ENCODE results near the gene DEFB129.
"Not testable (repeated sequence)": the region's sequence is repeated elsewhere in the genome, so short reads cannot be mapped to it uniquely, and the experiment has no call there.

DEFB129 gene

GRCh38 chr20:251354-251753, 24.3 kb downstream of the DEFB129 start:
- no peak overlapping the region for H3K27ac ChIP-seq (ENCODE audit: low read length, poor library complexity, severe bottlenecking)
- no peak overlapping the region for H2AK5ac ChIP-seq (ENCODE audit: low read length, severe bottlenecking)
- no peak overlapping the region for H2BK5ac ChIP-seq (ENCODE audit: low read depth, low read length, poor library complexity, severe bottlenecking)
- peaks cover 4% of the 10 kb centered on the region for H3K9me3 ChIP-seq (ENCODE audit: control insufficient read depth, low read length)
- H3K4me2 ChIP-seq (ENCODE audit: low read length, poor library complexity, severe bottlenecking): no peak overlapping the region
- no CpG with 5 or more reads among the region's 2 CpGs for WGBS
- no peak overlapping the region for H2BK12ac ChIP-seq (ENCODE audit: low read length in 2 of 2)
- no peak overlapping the region for H3K18ac ChIP-seq (ENCODE audit: low read depth in 1 of 2, low read length in 2 of 2)
- H3K23ac ChIP-seq (ENCODE audit: low read length in 2 of 2): no peak overlapping the region
- H3K79me1 ChIP-seq (replicated peaks; ENCODE audit: low read length, poor library complexity, severe bottlenecking): no peaks in the 10 kb centered on the region
- no peak overlapping the region for H3K14ac ChIP-seq (ENCODE audit: low read length in 2 of 2)
- H3K4me3 ChIP-seq (ENCODE audit: insufficient read depth in 1 of 2, low read depth in 1 of 2, low read length in 2 of 2): no peak overlapping the region
- H4K8ac ChIP-seq (ENCODE audit: low read length): no peak overlapping the region
- no peak overlapping the region for H2BK120ac ChIP-seq (ENCODE audit: low read depth, low read length)
- no peak overlapping the region for H2AFZ ChIP-seq (ENCODE audit: low read depth, low read length)
- no peak for DNase-seq
- H2BK15ac ChIP-seq (ENCODE audit: low read depth, poor library complexity, severe bottlenecking): no peak overlapping the region
- H3K36me3 ChIP-seq (ENCODE audit: control insufficient read depth in 1 of 2, insufficient read depth in 2 of 2, low read depth in 1 of 2, low read length in 2 of 2): no peaks in the 10 kb centered on the region
- H3K4me1 ChIP-seq (ENCODE audit: control insufficient read depth, insufficient read depth, low read depth, low read length): no peaks in the 10 kb centered on the region
- no peak overlapping the region for H3K9ac ChIP-seq (ENCODE audit: low read length)
- H3K4ac ChIP-seq (ENCODE audit: low read depth in 1 of 2, low read length in 2 of 2): no peak overlapping the region
- H3K27me3 ChIP-seq (ENCODE audit: control insufficient read depth in 1 of 2, insufficient read depth in 1 of 2, low read length in 2 of 2): peaks cover 0 to 37% of the 10 kb centered on the region in 2 experiments
- no peak overlapping the region for H4K91ac ChIP-seq (ENCODE audit: low read length)

- Histone ChIP-seq H2BK120ac (ENCODE audit: low read depth, low read length) (no peak overlapping the region), H3K36me3 (ENCODE audit: control insufficient read depth in 1 of 2, insufficient read depth in 2 of 2, low read depth in 1 of 2, low read length in 2 of 2) (no peaks in the 10 kb centered on the region), H3K23ac (ENCODE audit: low read length in 2 of 2) (no peak overlapping the region), H3K14ac (ENCODE audit: low read length in 2 of 2) (no peak overlapping the region), H2AK5ac (ENCODE audit: low read length, severe bottlenecking) (no peak overlapping the region), H3K9ac (ENCODE audit: low read length) (no peak overlapping the region), H3K4me1 (ENCODE audit: control insufficient read depth, insufficient read depth, low read depth, low read length) (no peaks in the 10 kb centered on the region), H3K18ac (ENCODE audit: low read depth in 1 of 2, low read length in 2 of 2) (no peak overlapping the region), H4K8ac (ENCODE audit: low read length) (no peak overlapping the region), H3K4ac (ENCODE audit: low read depth in 1 of 2, low read length in 2 of 2) (no peak overlapping the region), H3K27me3 (ENCODE audit: control insufficient read depth in 1 of 2, insufficient read depth in 1 of 2, low read length in 2 of 2) (peaks cover 6 to 49% of the 10 kb centered on the region in 2 experiments), H2BK12ac (ENCODE audit: low read length in 2 of 2) (no peak overlapping the region), H3K9me3 (ENCODE audit: control insufficient read depth, low read length) (peaks cover 4% of the 10 kb centered on the region), H3K4me2 (ENCODE audit: low read length, poor library complexity, severe bottlenecking) (no peak overlapping the region), H3K4me3 (ENCODE audit: insufficient read depth in 1 of 2, low read depth in 1 of 2, low read length in 2 of 2) (no peak overlapping the region), H4K91ac (ENCODE audit: low read length) (no peak overlapping the region), H2BK5ac (ENCODE audit: low read depth, low read length, poor library complexity, severe bottlenecking) (no peak overlapping the region), H3K27ac (ENCODE audit: low read length, poor library complexity, severe bottlenecking) (no peak overlapping the region), H2AFZ (ENCODE audit: low read depth, low read length) (no peak overlapping the region), H3K79me1 (replicated peaks; ENCODE audit: low read length, poor library complexity, severe bottlenecking) (no peaks in the 10 kb centered on the region), H2BK15ac (ENCODE audit: low read depth, poor library complexity, severe bottlenecking) (no peak overlapping the region)
- WGBS: 38% methylated on average over 2 of the region's 2 CpGs
- no peak for DNase-seq
These were observed 25.7 kb downstream of the DEFB129 start for GRCh38 chr20:252801-253200.

GRCh38 chr20:253447-253846, 26.4 kb downstream of the DEFB129 start:
- not testable (repeated sequence) for DNase-seq; H3K79me1 ChIP-seq (replicated peaks; ENCODE audit: low read length, poor library complexity, severe bottlenecking); H3K23ac ChIP-seq (ENCODE audit: low read length in 2 of 2); H4K8ac ChIP-seq (ENCODE audit: low read length); H3K27ac ChIP-seq (ENCODE audit: low read length, poor library complexity, severe bottlenecking); H3K4ac ChIP-seq (ENCODE audit: low read depth in 1 of 2, low read length in 2 of 2); H3K4me2 ChIP-seq (ENCODE audit: low read length, poor library complexity, severe bottlenecking); H4K91ac ChIP-seq (ENCODE audit: low read length); H2BK5ac ChIP-seq (ENCODE audit: low read depth, low read length, poor library complexity, severe bottlenecking); H2AK5ac ChIP-seq (ENCODE audit: low read length, severe bottlenecking); H2BK120ac ChIP-seq (ENCODE audit: low read depth, low read length); H2BK15ac ChIP-seq (ENCODE audit: low read depth, poor library complexity, severe bottlenecking); H3K4me3 ChIP-seq (ENCODE audit: insufficient read depth in 1 of 2, low read depth in 1 of 2, low read length in 2 of 2); H3K14ac ChIP-seq (ENCODE audit: low read length in 2 of 2); H3K18ac ChIP-seq (ENCODE audit: low read depth in 1 of 2, low read length in 2 of 2); H3K9ac ChIP-seq (ENCODE audit: low read length); H2AFZ ChIP-seq (ENCODE audit: low read depth, low read length); H3K9me3 ChIP-seq (ENCODE audit: control insufficient read depth, low read length); H2BK12ac ChIP-seq (ENCODE audit: low read length in 2 of 2); H3K4me1 ChIP-seq (ENCODE audit: control insufficient read depth, insufficient read depth, low read depth, low read length); H3K36me3 ChIP-seq (ENCODE audit: control insufficient read depth in 1 of 2, insufficient read depth in 2 of 2, low read depth in 1 of 2, low read length in 2 of 2)
- 37% methylated on average over 4 of the region's 6 CpGs for WGBS
- peaks cover 12 to 56% of the 10 kb centered on the region in 2 experiments for H3K27me3 ChIP-seq (ENCODE audit: control insufficient read depth in 1 of 2, insufficient read depth in 1 of 2, low read length in 2 of 2)

- DNase-seq: no peak
- Histone ChIP-seq H3K27me3 (ENCODE audit: control insufficient read depth in 1 of 2, insufficient read depth in 1 of 2, low read length in 2 of 2) (peaks cover 27 to 54% of the 10 kb centered on the region in 2 experiments), H3K23ac (ENCODE audit: low read length in 2 of 2) (no peak within 1 kb of the TSS), H3K4ac (ENCODE audit: low read depth in 1 of 2, low read length in 2 of 2) (no peak within 1 kb of the TSS), H4K8ac (ENCODE audit: low read length) (no peak within 1 kb of the TSS), H3K4me3 (ENCODE audit: insufficient read depth in 1 of 2, low read depth in 1 of 2, low read length in 2 of 2) (no peak within 1 kb of the TSS), H3K9ac (ENCODE audit: low read length) (no peak within 1 kb of the TSS), H3K9me3 (ENCODE audit: control insufficient read depth, low read length) (no peaks in the 10 kb centered on the region), H2AFZ (ENCODE audit: low read depth, low read length) (no peak within 1 kb of the TSS), H2BK120ac (ENCODE audit: low read depth, low read length) (no peak within 1 kb of the TSS), H3K4me2 (ENCODE audit: low read length, poor library complexity, severe bottlenecking) (no peak within 1 kb of the TSS), H3K18ac (ENCODE audit: low read depth in 1 of 2, low read length in 2 of 2) (no peak within 1 kb of the TSS), H3K4me1 (ENCODE audit: control insufficient read depth, insufficient read depth, low read depth, low read length) (no peaks in the 10 kb centered on the region), H2BK5ac (ENCODE audit: low read depth, low read length, poor library complexity, severe bottlenecking) (no peak within 1 kb of the TSS), H2AK5ac (ENCODE audit: low read length, severe bottlenecking) (no peak within 1 kb of the TSS), H4K91ac (ENCODE audit: low read length) (no peak within 1 kb of the TSS), H2BK12ac (ENCODE audit: low read length in 2 of 2) (no peak within 1 kb of the TSS), H3K36me3 (ENCODE audit: control insufficient read depth in 1 of 2, insufficient read depth in 2 of 2, low read depth in 1 of 2, low read length in 2 of 2) (no peaks in the 10 kb centered on the region), H3K14ac (ENCODE audit: low read length in 2 of 2) (peak within 1 kb of the TSS in 1 of 2 experiments; percentile 75), H3K79me1 (replicated peaks; ENCODE audit: low read length, poor library complexity, severe bottlenecking) (no peaks in the 10 kb centered on the region), H2BK15ac (ENCODE audit: low read depth, poor library complexity, severe bottlenecking) (no peak within 1 kb of the TSS), H3K27ac (ENCODE audit: low read length, poor library complexity, severe bottlenecking) (no peak within 1 kb of the TSS)
- 89% methylated on average over 6 of the region's 7 CpGs for WGBS
These were observed 30.4 kb downstream of the DEFB129 start, which contains the start of gene DEFB132 for GRCh38 chr20:257419-257818. Gene DEFB132 (plus strand): TSS chr20:257724. CDS start chr20:257779, 55 bp downstream.

Data from mesenchymal stem cell (in vitro differentiated cells and primary cell).